ENCODE results near the gene ADGRL2. TPM values are rescaled to one million over a fixed set of nuclear protein-coding genes. Genes with fewer than 3 reads are reported as not detected.

ADGRL2 gene
- total RNA-seq, 5 donors from 2014 or later (not counting 1 experiment from before 2014, with no cell fraction given), result 0.20 to 0.70 (median 0.55) TPM; not detected in 2

- H3K36me3 ChIP-seq (ENCODE audit: control insufficient read depth in 2 of 2, extremely low read depth in 1 of 2, insufficient read depth in 1 of 2, low read length in 1 of 2), result no peaks in the 10 kb centered on the region
- no peak overlapping the region for H3K4me3 ChIP-seq (ENCODE audit: control insufficient read depth in 1 of 2, extremely low read depth in 1 of 2, low read length in 1 of 2)
- ATAC-seq (replicated peaks in 1 of 4), result no peak
- Mint-ChIP-seq H3K4me3 (no peak overlapping the region), H3K36me3 (no peaks in the 10 kb centered on the region), H3K9me3 (peaks cover 0 to 9% (median 0%) of the 10 kb centered on the region in 3 donors), H3K4me1 (no peaks in the 10 kb centered on the region), H3K27ac (no peak overlapping the region), H3K27me3 (no peaks in the 10 kb centered on the region)
- H3K4me1 ChIP-seq (ENCODE audit: control insufficient read depth in 1 of 2, extremely low read depth in 1 of 2, insufficient read depth in 2 of 2, low read length in 2 of 2), result peaks cover 0 to 10% of the 10 kb centered on the region in 2 experiments
- H3K9me3 ChIP-seq, result no peaks in the 10 kb centered on the region
- no peak for DNase-seq
- no peak overlapping the region for H3K27ac ChIP-seq (ENCODE audit: low read length)
- 92% methylated on average over 2 of the region's 3 CpGs for WGBS (ENCODE audit: insufficient coverage)
- ChIA-PET POLR2A (no interaction called here), CTCF (no interaction called here)
- H3K27me3 ChIP-seq (replicated peaks in 1 of 2; ENCODE audit: control insufficient read depth in 2 of 2, extremely low read depth in 1 of 2, insufficient read depth in 2 of 2, low read length in 1 of 2), result no peaks in the 10 kb centered on the region
Observed at GRCh38 chr1:81950591-81951244, 150.0 kb downstream of the ADGRL2 start.

- H3K36me3 Mint-ChIP-seq, result no peaks in the 10 kb centered on the region
- no peak overlapping the region for H3K27ac Mint-ChIP-seq
- Histone ChIP-seq H3K27me3 (replicated peaks in 1 of 2; ENCODE audit: control insufficient read depth in 2 of 2, extremely low read depth in 1 of 2, insufficient read depth in 2 of 2, low read length in 1 of 2) (no peaks in the 10 kb centered on the region), H3K36me3 (ENCODE audit: control insufficient read depth in 2 of 2, extremely low read depth in 1 of 2, insufficient read depth in 1 of 2, low read length in 1 of 2) (no peaks in the 10 kb centered on the region), H3K27ac (ENCODE audit: low read length) (no peak overlapping the region), H3K4me3 (ENCODE audit: control insufficient read depth in 1 of 2, extremely low read depth in 1 of 2, low read length in 1 of 2) (no peak overlapping the region), H3K4me1 (ENCODE audit: control insufficient read depth in 1 of 2, extremely low read depth in 1 of 2, insufficient read depth in 2 of 2, low read length in 2 of 2) (peaks cover 0 to 7% of the 10 kb centered on the region in 2 experiments), H3K9me3 (no peaks in the 10 kb centered on the region)
- no peaks in the 10 kb centered on the region for H3K4me1 Mint-ChIP-seq
- ATAC-seq (replicated peaks in 1 of 4), result no peak
- ChIA-PET CTCF (no interaction called here), POLR2A (no interaction called here)
- peaks cover 0 to 9% (median 0%) of the 10 kb centered on the region in 3 donors for H3K9me3 Mint-ChIP-seq
- no peak overlapping the region for H3K4me3 Mint-ChIP-seq
- DNase-seq, result no peak
- no peaks in the 10 kb centered on the region for H3K27me3 Mint-ChIP-seq
- no CpG with 5 or more reads among the region's 8 CpGs for WGBS (ENCODE audit: insufficient coverage)
Observed at GRCh38 chr1:81954534-81955020, 153.8 kb downstream of the ADGRL2 start.

- no CpG with 5 or more reads among the region's 3 CpGs for WGBS (ENCODE audit: insufficient coverage)
- H3K27me3 Mint-ChIP-seq, result no peaks in the 10 kb centered on the region
- H3K9me3 Mint-ChIP-seq, result peaks cover 0 to 12% (median 0%) of the 10 kb centered on the region in 3 donors
- POLR2A ChIA-PET, result interaction anchor here in 1 of 2 donors (0.5 kb wide), 1 partner anchor 22 kb away, joined by 7 read pairs; no protein-coding TSS in a partner anchor
- no peak overlapping the region for H3K4me3 Mint-ChIP-seq
- no peak for ATAC-seq (replicated peaks in 1 of 4)
- no peaks in the 10 kb centered on the region for H3K36me3 ChIP-seq (ENCODE audit: control insufficient read depth in 2 of 2, extremely low read depth in 1 of 2, insufficient read depth in 1 of 2, low read length in 1 of 2)
- no peaks in the 10 kb centered on the region for H3K9me3 ChIP-seq
- H3K4me1 Mint-ChIP-seq, result no peaks in the 10 kb centered on the region
- H3K27ac ChIP-seq (ENCODE audit: low read length), result no peak overlapping the region
- H3K4me1 ChIP-seq (ENCODE audit: control insufficient read depth in 1 of 2, extremely low read depth in 1 of 2, insufficient read depth in 2 of 2, low read length in 2 of 2), result no peaks in the 10 kb centered on the region
- no peak overlapping the region for H3K4me3 ChIP-seq (ENCODE audit: control insufficient read depth in 1 of 2, extremely low read depth in 1 of 2, low read length in 1 of 2)
- no peaks in the 10 kb centered on the region for H3K27me3 ChIP-seq (replicated peaks in 1 of 2; ENCODE audit: control insufficient read depth in 2 of 2, extremely low read depth in 1 of 2, insufficient read depth in 2 of 2, low read length in 1 of 2)
- H3K27ac Mint-ChIP-seq, result no peak overlapping the region
- no peak for DNase-seq
- H3K36me3 Mint-ChIP-seq, result no peaks in the 10 kb centered on the region
- CTCF ChIA-PET, result no interaction called here
Observed at GRCh38 chr1:81967951-81968350, 167.2 kb downstream of the ADGRL2 start.

GRCh38 chr1:81970416-81970815 is 169.7 kb downstream of the ADGRL2 start:
- CTCF ChIA-PET, result no interaction called here
- WGBS (ENCODE audit: insufficient coverage), result 80% methylated on average over 1 of the region's 3 CpGs
- Mint-ChIP-seq H3K9me3 (peaks cover 0 to 7% (median 0%) of the 10 kb centered on the region in 3 donors), H3K27me3 (no peaks in the 10 kb centered on the region), H3K36me3 (no peaks in the 10 kb centered on the region), H3K27ac (no peak overlapping the region), H3K4me3 (no peak overlapping the region), H3K4me1 (no peaks in the 10 kb centered on the region)
- DNase-seq (no peak), ATAC-seq (replicated peaks in 1 of 4) (no peak)
- H3K4me3 ChIP-seq (ENCODE audit: control insufficient read depth in 1 of 2, extremely low read depth in 1 of 2, low read length in 1 of 2), result no peak overlapping the region
- no peaks in the 10 kb centered on the region for H3K4me1 ChIP-seq (ENCODE audit: control insufficient read depth in 1 of 2, extremely low read depth in 1 of 2, insufficient read depth in 2 of 2, low read length in 2 of 2)
- H3K27ac ChIP-seq (ENCODE audit: low read length), result no peak overlapping the region
- no peaks in the 10 kb centered on the region for H3K9me3 ChIP-seq
- H3K36me3 ChIP-seq (ENCODE audit: control insufficient read depth in 2 of 2, extremely low read depth in 1 of 2, insufficient read depth in 1 of 2, low read length in 1 of 2), result no peaks in the 10 kb centered on the region
- no peaks in the 10 kb centered on the region for H3K27me3 ChIP-seq (replicated peaks in 1 of 2; ENCODE audit: control insufficient read depth in 2 of 2, extremely low read depth in 1 of 2, insufficient read depth in 2 of 2, low read length in 1 of 2)
- POLR2A ChIA-PET, result no interaction called here

- Histone ChIP-seq H3K27me3 (replicated peaks in 1 of 2; ENCODE audit: control insufficient read depth in 2 of 2, extremely low read depth in 1 of 2, insufficient read depth in 2 of 2, low read length in 1 of 2) (no peaks in the 10 kb centered on the region), H3K4me1 (ENCODE audit: control insufficient read depth in 1 of 2, extremely low read depth in 1 of 2, insufficient read depth in 2 of 2, low read length in 2 of 2) (no peaks in the 10 kb centered on the region), H3K27ac (ENCODE audit: low read length) (no peak overlapping the region), H3K36me3 (ENCODE audit: control insufficient read depth in 2 of 2, extremely low read depth in 1 of 2, insufficient read depth in 1 of 2, low read length in 1 of 2) (no peaks in the 10 kb centered on the region), H3K9me3 (no peaks in the 10 kb centered on the region), H3K4me3 (ENCODE audit: control insufficient read depth in 1 of 2, extremely low read depth in 1 of 2, low read length in 1 of 2) (no peak overlapping the region)
- no peak for DNase-seq
- WGBS (ENCODE audit: insufficient coverage), result 61% methylated on average over 2 of the region's 4 CpGs
- POLR2A ChIA-PET, result no interaction called here
- Mint-ChIP-seq H3K36me3 (no peaks in the 10 kb centered on the region), H3K27me3 (no peaks in the 10 kb centered on the region), H3K4me3 (no peak overlapping the region), H3K9me3 (no peaks in the 10 kb centered on the region), H3K4me1 (no peaks in the 10 kb centered on the region), H3K27ac (no peak overlapping the region)
- no peak for ATAC-seq (replicated peaks in 1 of 4)
- CTCF ChIA-PET, result no interaction called here
Observed at GRCh38 chr1:81974222-81974841, 173.6 kb downstream of the ADGRL2 start.

- no peaks in the 10 kb centered on the region for H3K4me1 ChIP-seq (ENCODE audit: control insufficient read depth in 1 of 2, extremely low read depth in 1 of 2, insufficient read depth in 2 of 2, low read length in 2 of 2)
- Mint-ChIP-seq H3K27me3 (no peaks in the 10 kb centered on the region), H3K4me1 (no peaks in the 10 kb centered on the region), H3K36me3 (no peaks in the 10 kb centered on the region), H3K9me3 (no peaks in the 10 kb centered on the region), H3K27ac (no peak overlapping the region), H3K4me3 (no peak overlapping the region)
- no peak overlapping the region for H3K4me3 ChIP-seq (ENCODE audit: control insufficient read depth in 1 of 2, extremely low read depth in 1 of 2, low read length in 1 of 2)
- CTCF ChIA-PET, result no interaction called here
- no peak overlapping the region for H3K27ac ChIP-seq (ENCODE audit: low read length)
- POLR2A ChIA-PET, result no interaction called here
- ATAC-seq (replicated peaks in 1 of 4) (no peak), DNase-seq (no peak)
- H3K27me3 ChIP-seq (replicated peaks in 1 of 2; ENCODE audit: control insufficient read depth in 2 of 2, extremely low read depth in 1 of 2, insufficient read depth in 2 of 2, low read length in 1 of 2), result no peaks in the 10 kb centered on the region
- no CpG with 5 or more reads among the region's 3 CpGs for WGBS (ENCODE audit: insufficient coverage)
- no peaks in the 10 kb centered on the region for H3K9me3 ChIP-seq
- H3K36me3 ChIP-seq (ENCODE audit: control insufficient read depth in 2 of 2, extremely low read depth in 1 of 2, insufficient read depth in 1 of 2, low read length in 1 of 2), result no peaks in the 10 kb centered on the region
Observed at GRCh38 chr1:81974883-81975555, 174.3 kb downstream of the ADGRL2 start.

All from T-cell (primary cell).